Fibroblast of villous mesenchyme (primary cell): ENCODE results near the gene SGCG. TPM values are rescaled to one million over a fixed set of nuclear protein-coding genes. Genes with fewer than 3 reads are reported as not detected.
"Not testable (repeated sequence)": the region's sequence is repeated elsewhere in the genome, so short reads cannot be mapped to it uniquely, and the experiment has no call there.

Experiments
- DNase-seq: peaks from one replicate; pipeline ENCODE4 v3.0.0-alpha.2; 2010; ENCODE audit warnings: low read depth
- H3K4me3 ChIP-seq: 2 replicates; pipeline ENCODE4 v1.5.1; 2011; ENCODE audit warnings: low read depth, mild to moderate bottlenecking, low read length
- total RNA-seq: library from RNA; depleted of rRNA; stranded (reverse); fragments of >200 nt; gene quantifications from 2 replicates; pipeline ENCODE4 v1.2.3, GENCODE V29; 2012
- TF ChIP-seq, protein P1 (sequence below): IDR thresholded peaks from 2 replicates; pipeline ENCODE4 v1.5.1; 2012; ENCODE audit warnings: low read depth, mild to moderate bottlenecking, low read length; ENCODE audit not compliant: insufficient read depth

SGCG gene
- total RNA-seq, 1 donor, result not detected

DNA sequence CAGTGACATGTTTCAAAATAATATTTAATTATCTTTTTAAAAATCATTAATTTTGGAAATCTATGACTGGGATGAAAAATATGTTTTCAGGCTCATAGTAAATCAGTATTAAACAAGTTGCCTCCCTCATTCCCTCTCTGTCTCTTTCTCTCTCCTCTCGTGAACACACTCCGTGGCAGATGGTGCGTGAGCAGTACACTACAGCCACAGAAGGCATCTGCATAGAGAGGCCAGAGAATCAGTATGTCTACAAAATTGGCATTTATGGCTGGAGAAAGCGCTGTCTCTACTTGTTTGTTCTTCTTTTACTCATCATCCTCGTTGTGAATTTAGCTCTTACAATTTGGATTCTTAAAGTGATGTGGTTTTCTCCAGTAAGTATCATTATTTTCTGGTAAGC, 22.7 kb downstream of the SGCG start:
- TF ChIP-seq, protein P1, sequence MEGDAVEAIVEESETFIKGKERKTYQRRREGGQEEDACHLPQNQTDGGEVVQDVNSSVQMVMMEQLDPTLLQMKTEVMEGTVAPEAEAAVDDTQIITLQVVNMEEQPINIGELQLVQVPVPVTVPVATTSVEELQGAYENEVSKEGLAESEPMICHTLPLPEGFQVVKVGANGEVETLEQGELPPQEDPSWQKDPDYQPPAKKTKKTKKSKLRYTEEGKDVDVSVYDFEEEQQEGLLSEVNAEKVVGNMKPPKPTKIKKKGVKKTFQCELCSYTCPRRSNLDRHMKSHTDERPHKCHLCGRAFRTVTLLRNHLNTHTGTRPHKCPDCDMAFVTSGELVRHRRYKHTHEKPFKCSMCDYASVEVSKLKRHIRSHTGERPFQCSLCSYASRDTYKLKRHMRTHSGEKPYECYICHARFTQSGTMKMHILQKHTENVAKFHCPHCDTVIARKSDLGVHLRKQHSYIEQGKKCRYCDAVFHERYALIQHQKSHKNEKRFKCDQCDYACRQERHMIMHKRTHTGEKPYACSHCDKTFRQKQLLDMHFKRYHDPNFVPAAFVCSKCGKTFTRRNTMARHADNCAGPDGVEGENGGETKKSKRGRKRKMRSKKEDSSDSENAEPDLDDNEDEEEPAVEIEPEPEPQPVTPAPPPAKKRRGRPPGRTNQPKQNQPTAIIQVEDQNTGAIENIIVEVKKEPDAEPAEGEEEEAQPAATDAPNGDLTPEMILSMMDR, result no peak
- no peak for DNase-seq
- H3K4me3 ChIP-seq, result no peak overlapping the region

DNA sequence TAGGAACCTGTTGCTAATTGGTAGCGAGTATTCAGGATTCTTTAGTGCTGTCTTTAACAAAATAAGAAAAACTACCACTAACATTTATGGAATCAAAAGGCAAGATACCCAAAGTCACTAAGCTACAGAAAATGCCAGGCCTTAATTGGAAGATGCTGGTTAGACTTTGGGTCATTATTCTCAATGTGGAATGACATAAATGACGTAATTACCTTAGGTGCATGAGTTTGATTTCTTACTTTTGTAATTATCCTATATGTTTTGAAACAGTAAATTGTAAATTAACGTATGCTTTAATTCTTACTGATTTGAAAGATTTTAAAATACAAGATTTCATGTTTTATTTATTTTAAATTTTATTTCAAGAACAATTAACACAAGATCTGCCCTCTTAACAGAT, 25.0 kb downstream of the SGCG start:
- no peak overlapping the region for H3K4me3 ChIP-seq
- TF ChIP-seq, protein P1, result no peak
- DNase-seq, result no peak

GRCh38 chr13:23212671-23213070, 31.9 kb downstream of the SGCG start:
- no peak overlapping the region for H3K4me3 ChIP-seq
- peak; percentile 1 for DNase-seq
- TF ChIP-seq, protein P1, result no peak

DNA sequence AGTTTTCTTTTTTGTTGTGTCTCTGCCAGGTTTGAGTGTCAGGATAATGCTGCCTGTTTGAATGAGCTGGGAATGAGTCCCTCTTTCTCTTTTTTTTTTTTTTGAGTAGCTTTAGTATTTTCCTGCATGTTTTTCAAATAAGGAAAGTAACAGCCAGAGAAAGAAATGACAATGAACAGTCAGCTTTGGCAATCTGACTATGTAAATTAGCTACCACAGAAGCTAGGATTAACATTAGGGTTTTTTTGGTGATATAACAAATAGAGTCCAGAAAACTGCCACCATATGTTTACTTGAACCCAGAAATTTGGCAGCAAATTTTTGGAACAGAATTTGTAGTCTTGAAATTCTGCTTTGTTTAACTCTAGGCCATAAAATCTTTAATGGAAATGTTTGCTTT, 50.5 kb downstream of the SGCG start:
- TF ChIP-seq, protein P1, result no peak
- DNase-seq, result no peak

GRCh38 chr13:23235994-23236393, 55.2 kb downstream of the SGCG start:
- H3K4me3 ChIP-seq, result no peak overlapping the region
- DNase-seq, result no peak
- TF ChIP-seq, protein P1, result no peak

More for the DNA sequence above, 50.5 kb downstream of the SGCG start:
- H3K4me3 ChIP-seq, result no peak overlapping the region

- TF ChIP-seq, protein P1, result no peak
- DNase-seq, result no peak
- H3K4me3 ChIP-seq, result no peak overlapping the region
These were observed 62.3 kb downstream of the SGCG start for GRCh38 chr13:23243066-23243465.

GRCh38 chr13:23248410-23248809, 67.6 kb downstream of the SGCG start:
- not testable (repeated sequence) for DNase-seq, H3K4me3 ChIP-seq
